HepG2 (cell line): Measurements from ENCODE around the gene EIF4G2. TPM values are rescaled to one million over a fixed set of nuclear protein-coding genes. Genes with fewer than 3 reads are reported as not detected.
A peak's percentile ranks its signal among the peaks of the same experiment; 100 is the strongest.

ENCODE experiments used
- CBFB ChIP-seq: sonication (generic); formaldehyde crosslinking; IDR thresholded peaks from 2 replicates; pipeline ENCODE4 v1.4.0; 2020; ENCODE audit warnings: missing genetic modification reagents
- HHEX ChIP-seq: IDR thresholded peaks from 2 replicates; pipeline ENCODE4 v1.6.1; 2016; ENCODE audit warnings: control low read depth
- MAFG ChIP-seq: sonication (generic); formaldehyde crosslinking; IDR thresholded peaks from 2 replicates; pipeline ENCODE4 v1.5.1; 2020; ENCODE audit warnings: mild to moderate bottlenecking, missing genetic modification reagents
- PCBP1 ChIP-seq: fragments of 200-400 bp; formaldehyde crosslinking; IDR thresholded peaks from 2 replicates; pipeline ENCODE4 v1.6.1; 2017; ENCODE audit warnings: mild to moderate bottlenecking, low read depth, low read length, borderline replicate concordance
- POLR2A ChIP-seq, 2 experiments: IDR thresholded peaks; 2 replicates each; pipeline ENCODE4 v1.6.1; 2011; ENCODE audit warnings: low read depth in 2 of 2, low read length in 2 of 2, mild to moderate bottlenecking in 1 of 2, moderate library complexity in 1 of 2; ENCODE audit not compliant: insufficient read depth in 1 of 2
- SIX4 ChIP-seq: sonication (generic); formaldehyde crosslinking; IDR thresholded peaks from 2 replicates; pipeline ENCODE4 v1.4.0; 2020; ENCODE audit warnings: missing genetic modification reagents
- SOX13 ChIP-seq, 3 experiments: fragments of 450-650 bp in 1 of 3; sonication (generic) in 1 of 3; formaldehyde crosslinking in 1 of 3; IDR thresholded peaks in 2 of 3; conservative IDR thresholded peaks in 1 of 3; 2 replicates each; pipeline versions ENCODE4 v1.5.0 to v1.6.1; 2016 to 2020; ENCODE audit warnings: antibody characterized with exemption in 1 of 3, mild to moderate bottlenecking in 1 of 3, missing compliant biosample characterization in 1 of 3, missing genetic modification reagents in 1 of 3, moderate library complexity in 1 of 3
- WIZ ChIP-seq: sonication (generic); formaldehyde crosslinking; IDR thresholded peaks from 2 replicates; pipeline ENCODE4 v1.5.1; 2020; ENCODE audit warnings: mild to moderate bottlenecking, missing genetic modification reagents
- XBP1 ChIP-seq: sonication (generic); formaldehyde crosslinking; IDR thresholded peaks from 2 replicates; pipeline ENCODE4 v1.5.0; 2020; ENCODE audit warnings: missing genetic modification reagents
- ZNF12 ChIP-seq: sonication (generic); formaldehyde crosslinking; IDR thresholded peaks from 2 replicates; pipeline ENCODE4 v1.5.0; 2020; ENCODE audit warnings: missing genetic modification reagents
- ZNF383 ChIP-seq: sonication (generic); formaldehyde crosslinking; IDR thresholded peaks from 2 replicates; pipeline ENCODE4 v1.4.0; 2020; ENCODE audit warnings: missing genetic modification reagents, mild to moderate bottlenecking, borderline replicate concordance
- ZNF569 ChIP-seq: sonication (generic); formaldehyde crosslinking; IDR thresholded peaks from 2 replicates; pipeline ENCODE4 v1.5.0; 2020; ENCODE audit warnings: mild to moderate bottlenecking, missing genetic modification reagents, moderate library complexity, borderline replicate concordance
- ZNF574 ChIP-seq: sonication (generic); formaldehyde crosslinking; IDR thresholded peaks from 2 replicates; pipeline ENCODE4 v1.4.0; 2020; ENCODE audit warnings: missing genetic modification reagents
- ZNF749 ChIP-seq: sonication (generic); formaldehyde crosslinking; IDR thresholded peaks from 2 replicates; pipeline ENCODE4 v1.8.0; 2022; ENCODE audit warnings: mild to moderate bottlenecking, missing genetic modification reagents, moderate library complexity, borderline replicate concordance
- ZNF879 ChIP-seq: sonication (generic); formaldehyde crosslinking; IDR thresholded peaks from 2 replicates; pipeline ENCODE4 v1.8.1; 2023; ENCODE audit warnings: missing genetic modification reagents
- polyA plus RNA-seq, 8 experiments: library from polyadenylated mRNA; depleted of rRNA in 3 of 8; stranded (reverse) in 7 of 8; unstranded in 1 of 8; fragments of >200 nt; fragmentation: Illumina TruSeq in 4 of 8; extraction: Trizol in 4 of 8; gene quantifications; 2 replicates each; pipeline versions ENCODE4 v1.2.1 to v1.2.3, GENCODE V29; 2011 to 2016; ENCODE audit warnings: low read depth in 4 of 8, missing spikeins in 1 of 8, mixed read lengths in 1 of 8; ENCODE audit not compliant: insufficient read depth in 1 of 8
- total RNA-seq, 5 experiments: library from RNA; depleted of rRNA; stranded (reverse); fragments of >200 nt; fragmentation: Illumina TruSeq; extraction: Trizol; gene quantifications; 2 replicates each; pipeline ENCODE4 v1.2.3, GENCODE V29; 2016; ENCODE audit warnings: low read depth in 1 of 5
- TF ChIP-seq, protein P1 (sequence below): sonication (generic); formaldehyde crosslinking; IDR thresholded peaks from 2 replicates; pipeline ENCODE4 v1.4.0; 2020; ENCODE audit warnings: mild to moderate bottlenecking, missing genetic modification reagents
- TF ChIP-seq, protein P2 (sequence below): sonication (generic); formaldehyde crosslinking; IDR thresholded peaks from 2 replicates; pipeline ENCODE4 v1.5.0; 2020; ENCODE audit warnings: mild to moderate bottlenecking, missing genetic modification reagents
- TF ChIP-seq, protein P3 (sequence below): sonication (generic); formaldehyde crosslinking; IDR thresholded peaks from 2 replicates; pipeline ENCODE4 v1.4.0; 2020; ENCODE audit warnings: mild to moderate bottlenecking, missing genetic modification reagents
- TF ChIP-seq, protein P4 (sequence below): sonication (generic); formaldehyde crosslinking; IDR thresholded peaks from 2 replicates; pipeline ENCODE4 v1.4.0; 2020; ENCODE audit warnings: mild to moderate bottlenecking, low read depth, missing genetic modification reagents
- TF ChIP-seq, protein P5 (sequence below): IDR thresholded peaks from 2 replicates; pipeline ENCODE4 v1.6.1; 2016; ENCODE audit warnings: missing genetic modification reagents, missing compliant biosample characterization

Gene EIF4G2
- total and polyA plus RNA-seq, 2 of the 13 experiments (the other 11 are each of a cell fraction or from before 2014, with no cell fraction given) = 362 to 546 TPM

- TF ChIP-seq ZNF749 (CRISPR knock-in tag) (no peak), CBFB (CRISPR knock-in tag) (no peak), ZNF879 (CRISPR knock-in tag) (no peak), ZNF383 (CRISPR knock-in tag) (no peak), XBP1 (CRISPR knock-in tag) (no peak), POLR2A (IDR thresholded peaks at IDR 0.05; ENCODE audit: insufficient read depth in 1 of 2, low read depth in 2 of 2, low read length in 2 of 2) (0 out of 4 replicates have a peak, but pooled peaks of 1 of the 2 experiments have one; percentile 26), SOX13 (IDR thresholded peaks at IDR 0.05) (no peak), SOX13 (CRISPR knock-in tag; conservative IDR thresholded peaks at IDR 0.05 in 1 of 2, IDR thresholded peaks at IDR 0.05 in 1 of 2) (no peak), MAFG (CRISPR knock-in tag) (0 out of 2 replicates have a peak, but pooled peaks have one; percentile 4), ZNF12 (CRISPR knock-in tag) (no peak), ZNF569 (CRISPR knock-in tag) (no peak), WIZ (CRISPR knock-in tag) (no peak), HHEX (no peak), PCBP1 (no peak), SIX4 (CRISPR knock-in tag) (no peak), ZNF574 (CRISPR knock-in tag) (no peak; the same call in 1 of the 2 replicates)
- TF ChIP-seq, protein P1, sequence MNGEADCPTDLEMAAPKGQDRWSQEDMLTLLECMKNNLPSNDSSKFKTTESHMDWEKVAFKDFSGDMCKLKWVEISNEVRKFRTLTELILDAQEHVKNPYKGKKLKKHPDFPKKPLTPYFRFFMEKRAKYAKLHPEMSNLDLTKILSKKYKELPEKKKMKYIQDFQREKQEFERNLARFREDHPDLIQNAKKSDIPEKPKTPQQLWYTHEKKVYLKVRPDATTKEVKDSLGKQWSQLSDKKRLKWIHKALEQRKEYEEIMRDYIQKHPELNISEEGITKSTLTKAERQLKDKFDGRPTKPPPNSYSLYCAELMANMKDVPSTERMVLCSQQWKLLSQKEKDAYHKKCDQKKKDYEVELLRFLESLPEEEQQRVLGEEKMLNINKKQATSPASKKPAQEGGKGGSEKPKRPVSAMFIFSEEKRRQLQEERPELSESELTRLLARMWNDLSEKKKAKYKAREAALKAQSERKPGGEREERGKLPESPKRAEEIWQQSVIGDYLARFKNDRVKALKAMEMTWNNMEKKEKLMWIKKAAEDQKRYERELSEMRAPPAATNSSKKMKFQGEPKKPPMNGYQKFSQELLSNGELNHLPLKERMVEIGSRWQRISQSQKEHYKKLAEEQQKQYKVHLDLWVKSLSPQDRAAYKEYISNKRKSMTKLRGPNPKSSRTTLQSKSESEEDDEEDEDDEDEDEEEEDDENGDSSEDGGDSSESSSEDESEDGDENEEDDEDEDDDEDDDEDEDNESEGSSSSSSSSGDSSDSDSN (CRISPR knock-in tag) = no peak
- TF ChIP-seq, protein P2, sequence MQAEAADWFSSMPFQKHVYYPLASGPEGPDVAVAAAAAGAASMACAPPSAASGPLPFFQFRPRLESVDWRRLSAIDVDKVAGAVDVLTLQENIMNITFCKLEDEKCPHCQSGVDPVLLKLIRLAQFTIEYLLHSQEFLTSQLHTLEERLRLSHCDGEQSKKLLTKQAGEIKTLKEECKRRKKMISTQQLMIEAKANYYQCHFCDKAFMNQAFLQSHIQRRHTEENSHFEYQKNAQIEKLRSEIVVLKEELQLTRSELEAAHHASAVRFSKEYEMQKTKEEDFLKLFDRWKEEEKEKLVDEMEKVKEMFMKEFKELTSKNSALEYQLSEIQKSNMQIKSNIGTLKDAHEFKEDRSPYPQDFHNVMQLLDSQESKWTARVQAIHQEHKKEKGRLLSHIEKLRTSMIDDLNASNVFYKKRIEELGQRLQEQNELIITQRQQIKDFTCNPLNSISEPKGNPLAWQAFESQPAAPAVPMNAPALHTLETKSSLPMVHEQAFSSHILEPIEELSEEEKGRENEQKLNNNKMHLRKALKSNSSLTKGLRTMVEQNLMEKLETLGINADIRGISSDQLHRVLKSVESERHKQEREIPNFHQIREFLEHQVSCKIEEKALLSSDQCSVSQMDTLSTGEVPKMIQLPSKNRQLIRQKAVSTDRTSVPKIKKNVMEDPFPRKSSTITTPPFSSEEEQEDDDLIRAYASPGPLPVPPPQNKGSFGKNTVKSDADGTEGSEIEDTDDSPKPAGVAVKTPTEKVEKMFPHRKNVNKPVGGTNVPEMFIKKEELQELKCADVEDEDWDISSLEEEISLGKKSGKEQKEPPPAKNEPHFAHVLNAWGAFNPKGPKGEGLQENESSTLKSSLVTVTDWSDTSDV (CRISPR knock-in tag) = 0 out of 2 replicates have a peak, but pooled peaks have one; percentile 3
- TF ChIP-seq, protein P3, sequence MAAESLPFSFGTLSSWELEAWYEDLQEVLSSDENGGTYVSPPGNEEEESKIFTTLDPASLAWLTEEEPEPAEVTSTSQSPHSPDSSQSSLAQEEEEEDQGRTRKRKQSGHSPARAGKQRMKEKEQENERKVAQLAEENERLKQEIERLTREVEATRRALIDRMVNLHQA (CRISPR knock-in tag) = no peak
- TF ChIP-seq, protein P4, sequence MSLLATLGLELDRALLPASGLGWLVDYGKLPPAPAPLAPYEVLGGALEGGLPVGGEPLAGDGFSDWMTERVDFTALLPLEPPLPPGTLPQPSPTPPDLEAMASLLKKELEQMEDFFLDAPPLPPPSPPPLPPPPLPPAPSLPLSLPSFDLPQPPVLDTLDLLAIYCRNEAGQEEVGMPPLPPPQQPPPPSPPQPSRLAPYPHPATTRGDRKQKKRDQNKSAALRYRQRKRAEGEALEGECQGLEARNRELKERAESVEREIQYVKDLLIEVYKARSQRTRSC = no peak
- TF ChIP-seq, protein P5, sequence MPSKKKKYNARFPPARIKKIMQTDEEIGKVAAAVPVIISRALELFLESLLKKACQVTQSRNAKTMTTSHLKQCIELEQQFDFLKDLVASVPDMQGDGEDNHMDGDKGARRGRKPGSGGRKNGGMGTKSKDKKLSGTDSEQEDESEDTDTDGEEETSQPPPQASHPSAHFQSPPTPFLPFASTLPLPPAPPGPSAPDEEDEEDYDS (CRISPR knock-in tag) = no peak
These were observed 1.1 kb downstream of the EIF4G2 start (continued) for GRCh38 chr11:10807493-10808234.
